ENCODE measurements around the gene FN1. TPM values are rescaled to one million over a fixed set of nuclear protein-coding genes. Genes with fewer than 3 reads are reported as not detected.

FN1 gene
- polyA plus RNA-seq, 1 of the 3 experiments (the other 2 are of a cell fraction): 1,671 TPM

GRCh38 chr2:215377283-215377682, 58.6 kb downstream of the FN1 start:
- no peak overlapping the region for H3K9ac ChIP-seq
- peaks cover 98% of the 10 kb centered on the region for H3F3A ChIP-seq (replicated peaks; ENCODE audit: insufficient read depth)
- H3K79me2 ChIP-seq (ENCODE audit: insufficient read depth): peaks cover 58% of the 10 kb centered on the region
- TF ChIP-seq GABPA (IDR thresholded peaks at IDR 0.05; ENCODE audit: low read depth): no peak
- TF ChIP-seq RXRA (IDR thresholded peaks at IDR 0.05; ENCODE audit: borderline replicate concordance, low read depth): no peak
- TF ChIP-seq ZBTB33 (IDR thresholded peaks at IDR 0.05; ENCODE audit: borderline replicate concordance, low read depth): no peak
- no peak for TF ChIP-seq EZH2phosphoT487 (IDR thresholded peaks at IDR 0.05; ENCODE audit: borderline replicate concordance, low read depth)
- no peak for TF ChIP-seq NRF1 (IDR thresholded peaks at IDR 0.05; ENCODE audit: low read depth, low read length)
- no peak for TF ChIP-seq POLR2AphosphoS5 (IDR thresholded peaks at IDR 0.05; ENCODE audit: low read depth, low read length)
- TF ChIP-seq MXI1 (IDR thresholded peaks at IDR 0.05; ENCODE audit: low read depth, low read length): no peak
- TF ChIP-seq RCOR1 (IDR thresholded peaks at IDR 0.05; ENCODE audit: low read length): no peak
- TF ChIP-seq MEF2A (IDR thresholded peaks at IDR 0.05; ENCODE audit: borderline replicate concordance, low read depth): no peak
- no peak for TF ChIP-seq NFIC (IDR thresholded peaks at IDR 0.05; ENCODE audit: borderline replicate concordance)
- TF ChIP-seq, protein P1, sequence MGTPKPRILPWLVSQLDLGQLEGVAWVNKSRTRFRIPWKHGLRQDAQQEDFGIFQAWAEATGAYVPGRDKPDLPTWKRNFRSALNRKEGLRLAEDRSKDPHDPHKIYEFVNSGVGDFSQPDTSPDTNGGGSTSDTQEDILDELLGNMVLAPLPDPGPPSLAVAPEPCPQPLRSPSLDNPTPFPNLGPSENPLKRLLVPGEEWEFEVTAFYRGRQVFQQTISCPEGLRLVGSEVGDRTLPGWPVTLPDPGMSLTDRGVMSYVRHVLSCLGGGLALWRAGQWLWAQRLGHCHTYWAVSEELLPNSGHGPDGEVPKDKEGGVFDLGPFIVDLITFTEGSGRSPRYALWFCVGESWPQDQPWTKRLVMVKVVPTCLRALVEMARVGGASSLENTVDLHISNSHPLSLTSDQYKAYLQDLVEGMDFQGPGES (IDR thresholded peaks at IDR 0.05; ENCODE audit: low read depth, low read length): no peak
- TF ChIP-seq, protein P2, sequence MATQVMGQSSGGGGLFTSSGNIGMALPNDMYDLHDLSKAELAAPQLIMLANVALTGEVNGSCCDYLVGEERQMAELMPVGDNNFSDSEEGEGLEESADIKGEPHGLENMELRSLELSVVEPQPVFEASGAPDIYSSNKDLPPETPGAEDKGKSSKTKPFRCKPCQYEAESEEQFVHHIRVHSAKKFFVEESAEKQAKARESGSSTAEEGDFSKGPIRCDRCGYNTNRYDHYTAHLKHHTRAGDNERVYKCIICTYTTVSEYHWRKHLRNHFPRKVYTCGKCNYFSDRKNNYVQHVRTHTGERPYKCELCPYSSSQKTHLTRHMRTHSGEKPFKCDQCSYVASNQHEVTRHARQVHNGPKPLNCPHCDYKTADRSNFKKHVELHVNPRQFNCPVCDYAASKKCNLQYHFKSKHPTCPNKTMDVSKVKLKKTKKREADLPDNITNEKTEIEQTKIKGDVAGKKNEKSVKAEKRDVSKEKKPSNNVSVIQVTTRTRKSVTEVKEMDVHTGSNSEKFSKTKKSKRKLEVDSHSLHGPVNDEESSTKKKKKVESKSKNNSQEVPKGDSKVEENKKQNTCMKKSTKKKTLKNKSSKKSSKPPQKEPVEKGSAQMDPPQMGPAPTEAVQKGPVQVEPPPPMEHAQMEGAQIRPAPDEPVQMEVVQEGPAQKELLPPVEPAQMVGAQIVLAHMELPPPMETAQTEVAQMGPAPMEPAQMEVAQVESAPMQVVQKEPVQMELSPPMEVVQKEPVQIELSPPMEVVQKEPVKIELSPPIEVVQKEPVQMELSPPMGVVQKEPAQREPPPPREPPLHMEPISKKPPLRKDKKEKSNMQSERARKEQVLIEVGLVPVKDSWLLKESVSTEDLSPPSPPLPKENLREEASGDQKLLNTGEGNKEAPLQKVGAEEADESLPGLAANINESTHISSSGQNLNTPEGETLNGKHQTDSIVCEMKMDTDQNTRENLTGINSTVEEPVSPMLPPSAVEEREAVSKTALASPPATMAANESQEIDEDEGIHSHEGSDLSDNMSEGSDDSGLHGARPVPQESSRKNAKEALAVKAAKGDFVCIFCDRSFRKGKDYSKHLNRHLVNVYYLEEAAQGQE (IDR thresholded peaks at IDR 0.05; ENCODE audit: low read depth, low read length): no peak
- TF ChIP-seq FOXM1 (IDR thresholded peaks at IDR 0.05; ENCODE audit: low read depth): no peak
- TF ChIP-seq FOXJ3 (CRISPR knock-in tag; IDR thresholded peaks at IDR 0.05): no peak
- no peak for TF ChIP-seq TAF1 (IDR thresholded peaks at IDR 0.05; ENCODE audit: borderline replicate concordance, low read depth, low read length)
- TF ChIP-seq, protein P3, sequence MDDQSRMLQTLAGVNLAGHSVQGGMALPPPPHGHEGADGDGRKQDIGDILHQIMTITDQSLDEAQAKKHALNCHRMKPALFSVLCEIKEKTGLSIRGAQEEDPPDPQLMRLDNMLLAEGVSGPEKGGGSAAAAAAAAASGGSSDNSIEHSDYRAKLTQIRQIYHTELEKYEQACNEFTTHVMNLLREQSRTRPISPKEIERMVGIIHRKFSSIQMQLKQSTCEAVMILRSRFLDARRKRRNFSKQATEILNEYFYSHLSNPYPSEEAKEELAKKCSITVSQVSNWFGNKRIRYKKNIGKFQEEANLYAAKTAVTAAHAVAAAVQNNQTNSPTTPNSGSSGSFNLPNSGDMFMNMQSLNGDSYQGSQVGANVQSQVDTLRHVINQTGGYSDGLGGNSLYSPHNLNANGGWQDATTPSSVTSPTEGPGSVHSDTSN (IDR thresholded peaks at IDR 0.05): no peak
- no peak for TF ChIP-seq JUND (IDR thresholded peaks at IDR 0.05)
- H3K4me1 ChIP-seq (ENCODE audit: control insufficient read depth in 1 of 2, insufficient read depth in 2 of 2, low read depth in 1 of 2, low read length in 1 of 2): no peaks in the 10 kb centered on the region
- H3K27me3 ChIP-seq (ENCODE audit: insufficient read depth): no peaks in the 10 kb centered on the region
- H3K4me2 ChIP-seq: no peak overlapping the region
- H3K4me3 ChIP-seq (ENCODE audit: low read depth in 2 of 2, low read length in 1 of 2): no peak overlapping the region
- no peaks in the 10 kb centered on the region for H3K9me2 ChIP-seq
- H3K9me3 ChIP-seq: no peaks in the 10 kb centered on the region
- ChIA-PET POLR2A (no interaction called here), CTCF (no interaction called here)
- H2AFZ ChIP-seq (ENCODE audit: low read depth): no peak overlapping the region
- H3K36me3 ChIP-seq (replicated peaks in 1 of 2; ENCODE audit: control insufficient read depth in 1 of 2, insufficient read depth in 2 of 2, low read length in 1 of 2): peaks cover 74 to 95% of the 10 kb centered on the region in 2 experiments
- WGBS (ENCODE audit: low lambda C conversion rate): 94% methylated on average over 2 of the region's 2 CpGs
- H3K27ac ChIP-seq (ENCODE audit: low read depth in 2 of 2, low read length in 1 of 2): peak overlapping the region in 1 of 2 experiments; percentile 42; a peak in 2 of 4 replicates
- DNase-seq: no peak
- peaks cover 56% of the 10 kb centered on the region for H4K20me1 ChIP-seq (ENCODE audit: insufficient read depth)

All from SK-N-SH (cell line).